K562 (cell line): ENCODE data around the gene ACSF3. TPM values are rescaled to one million over a fixed set of nuclear protein-coding genes. Genes with fewer than 3 reads are reported as not detected.
A peak's percentile ranks its signal among the peaks of the same experiment; 100 is the strongest.

ENCODE experiments used
- ATAC-seq: fragments of 200-7000 bp; cut with Tn5 transposase; 3 replicates; pipeline ENCODE4 v1.9.1; 2020; ENCODE audit warnings: moderate library complexity
- BruUV-seq: library from RNA; stranded (reverse); fragments of 400-500 nt; replicated peaks from 2 replicates; lab custom pipeline; 2021; lab: Mats Ljungman, UMichigan
- CTCF ChIA-PET: fragments of 300-600 bp; formaldehyde crosslinking; extraction: SDS; loops from one replicate; lab custom pipeline; 2021; ENCODE audit warnings: low intra/inter-chr PET ratio; lab: Yijun Ruan, JAX
- POLR2A ChIA-PET: fragments of 300-600, 350-650 bp; sonication (Branson Sonifier 250); formaldehyde crosslinking; extraction: SDS; loops from one replicate; lab custom pipeline; 2021; ENCODE audit warnings: antibody characterized with exemption, inconsistent platforms; lab: Yijun Ruan, JAX
- DNase-seq, 4 experiments: peaks; one replicate each; pipeline versions ENCODE4 v3.0.0 to v3.0.0-alpha.2; 2011 to 2018; ENCODE audit warnings: low spot score in 3 of 4, mixed read lengths in 3 of 4; ENCODE audit errors: extremely low read depth in 1 of 4
- FAIRE-seq: peaks from 2 replicates; lab custom pipeline; 2011; peaks lifted over from hg19 to GRCh38; lab: Jason Lieb, UNC
- H2AFZ ChIP-seq: 2 replicates; pipeline ENCODE4 v1.6.0; 2011; ENCODE audit warnings: low read depth, low read length, control low read depth, inconsistent platforms
- H3K27ac ChIP-seq: fragments of 200-600 bp; 3 replicates; pipeline ENCODE4 v1.8.0; 2011; ENCODE audit warnings: low read depth, mild to moderate bottlenecking, control low read depth, inconsistent platforms, low read length, moderate library complexity, mixed read lengths; ENCODE audit errors: extremely low read depth
- H3K27me3 ChIP-seq, 2 experiments: fragments of 300-600 bp in 1 of 2; 2 replicates in 1 of 2; 3 replicates in 1 of 2; pipeline versions ENCODE4 v1.6.0 to v1.8.0; 2011; ENCODE audit warnings: inconsistent platforms in 2 of 2, low read length in 2 of 2, mild to moderate bottlenecking in 1 of 2, mixed read lengths in 1 of 2, moderate library complexity in 1 of 2; ENCODE audit not compliant: control insufficient read depth in 2 of 2, insufficient read depth in 2 of 2
- H3K36me3 ChIP-seq: fragments of 300-600 bp; 3 replicates; pipeline ENCODE4 v1.8.0; 2011; ENCODE audit warnings: mild to moderate bottlenecking, low read length, inconsistent platforms; ENCODE audit not compliant: control insufficient read depth, insufficient read depth
- H3K4me1 ChIP-seq, 2 experiments: fragments of 200-600 bp in 1 of 2; replicated peaks in 1 of 2; 2 replicates in 1 of 2; 3 replicates in 1 of 2; pipeline versions ENCODE4 v1.5.1 to v1.8.0; 2011; ENCODE audit warnings: inconsistent platforms in 2 of 2, low read length in 2 of 2, mild to moderate bottlenecking in 1 of 2, mixed read lengths in 1 of 2, moderate library complexity in 1 of 2; ENCODE audit not compliant: control insufficient read depth in 2 of 2, insufficient read depth in 2 of 2
- H3K4me2 ChIP-seq: 2 replicates; pipeline ENCODE4 v1.6.1; 2011; ENCODE audit warnings: low read length, control low read depth, inconsistent platforms, mixed read lengths; ENCODE audit not compliant: insufficient read depth
- H3K4me3 ChIP-seq: fragments of 200-600 bp; sonication (generic), shearing (Covaris generic); 2 replicates; pipeline ENCODE4 v1.5.1; 2016; ENCODE audit warnings: control low read depth, inconsistent platforms
- H3K79me2 ChIP-seq: fragments of 200-600 bp; 3 replicates; pipeline ENCODE4 v1.8.0; 2011; ENCODE audit warnings: low read length, inconsistent platforms; ENCODE audit not compliant: control insufficient read depth, insufficient read depth
- H3K9ac ChIP-seq, 2 experiments: 2 replicates each; pipeline versions ENCODE4 v1.6.0 to v1.6.1; 2011; ENCODE audit warnings: low read depth in 2 of 2, low read length in 2 of 2, control low read depth in 1 of 2, inconsistent platforms in 1 of 2, mild to moderate bottlenecking in 1 of 2, mixed read lengths in 1 of 2; ENCODE audit not compliant: insufficient read depth in 1 of 2
- H3K9me1 ChIP-seq: one replicate; pipeline ENCODE4 v1.6.0; 2011; ENCODE audit warnings: inconsistent platforms, mild to moderate bottlenecking, low read length, moderate library complexity; ENCODE audit not compliant: control insufficient read depth, insufficient read depth
- H3K9me3 ChIP-seq: replicated peaks from 2 replicates; pipeline ENCODE4 v1.5.1; 2011; ENCODE audit warnings: low read depth, low read length, inconsistent platforms; ENCODE audit not compliant: control insufficient read depth, insufficient read depth
- H4K20me1 ChIP-seq: replicated peaks from 2 replicates; pipeline ENCODE4 v1.6.1; 2011; ENCODE audit warnings: low read length, inconsistent platforms, mixed read lengths; ENCODE audit not compliant: control insufficient read depth, insufficient read depth
- E2F6 ChIP-seq, 2 experiments: IDR thresholded peaks; 2 replicates each; pipeline ENCODE4 v1.6.1; 2011; ENCODE audit warnings: borderline replicate concordance in 1 of 2, control low read depth in 1 of 2, low read depth in 1 of 2, low read length in 1 of 2, mild to moderate bottlenecking in 1 of 2, mixed read lengths in 1 of 2, moderate library complexity in 1 of 2; ENCODE audit not compliant: insufficient read depth in 1 of 2, insufficient read length in 1 of 2, poor library complexity in 1 of 2, severe bottlenecking in 1 of 2; ENCODE audit errors: extremely low read depth in 1 of 2
- NR2F6 ChIP-seq: fragments of 450-650 bp; formaldehyde crosslinking; IDR thresholded peaks from 2 replicates; pipeline ENCODE4 v1.4.0; 2020; ENCODE audit warnings: mild to moderate bottlenecking
- PHF8 ChIP-seq: fragments of 200-600 bp; sonication (generic); IDR thresholded peaks from 2 replicates; pipeline ENCODE4 v1.6.1; 2012; ENCODE audit warnings: mixed run types, mild to moderate bottlenecking, inconsistent platforms, low read length, moderate library complexity, borderline replicate concordance
- VEZF1 ChIP-seq: fragments of 200-800 bp; sonication (Bioruptor generic); IDR thresholded peaks from 2 replicates; pipeline ENCODE4 v1.6.1; 2017; ENCODE audit warnings: missing genetic modification characterization, missing compliant biosample characterization
- ZBTB7A ChIP-seq: IDR thresholded peaks from 2 replicates; pipeline ENCODE4 v1.6.1; 2011; ENCODE audit warnings: low read depth, mild to moderate bottlenecking, low read length, moderate library complexity, borderline replicate concordance; ENCODE audit not compliant: control insufficient read depth
- ZNF263 ChIP-seq: sonication (generic); formaldehyde crosslinking; IDR thresholded peaks from 2 replicates; pipeline ENCODE4 v1.8.0; 2022; ENCODE audit warnings: mild to moderate bottlenecking, missing genetic modification reagents, borderline replicate concordance
- WGBS: fragments of 100-300 bp; shearing (Covaris generic); methylation state at CpG from one replicate; pipeline ENCODE4 v1.1.6; 2016; ENCODE audit warnings: low coverage, mixed read lengths; ENCODE audit not compliant: insufficient coverage; ENCODE audit errors: missing lambda C conversion rate; 5-methylcytosine and 5-hydroxymethylcytosine counted together
- in situ Hi-C: fragments of 300-500 bp; cut with MboI; formaldehyde crosslinking; loops from 4 replicates; pipeline ENCODE4 v1.15.0; 2018; ENCODE audit warnings: inconsistent platforms, mixed read lengths
- intact Hi-C: fragments of 100-400 bp; cut with micrococcal nuclease; formaldehyde crosslinking; loops from 2 replicates; pipeline ENCODE4 v1.14.2; 2022
- polyA plus RNA-seq, 8 experiments: library from polyadenylated mRNA; depleted of rRNA in 4 of 8; stranded (reverse) in 5 of 8; unstranded in 3 of 8; fragments of >200 nt; fragmentation: Nextera tagmentation in 2 of 8; fragmentation: Illumina TruSeq in 1 of 8; extraction: Ambion mirVana in 2 of 8; extraction: Trizol in 1 of 8; gene quantifications; 2 replicates each; pipeline versions ENCODE4 v1.2.1 to v1.2.3, GENCODE V29; 2011 to 2014; ENCODE audit warnings: inconsistent platforms in 1 of 8, missing spikeins in 1 of 8
- total RNA-seq, 7 experiments: library from RNA; depleted of rRNA in 6 of 7; stranded (reverse); fragments of >200 nt in 6 of 7; fragmentation: Illumina TruSeq in 2 of 7; extraction: Trizol in 2 of 7; gene quantifications; 2 replicates each; pipeline versions ENCODE4 v1.2.1 to v1.2.3, GENCODE V29; 2011 to 2021; ENCODE audit warnings: low replicate concordance in 1 of 7
- TF ChIP-seq, protein P1 (sequence below): fragments of 200-400 bp; formaldehyde crosslinking; IDR thresholded peaks from 2 replicates; pipeline ENCODE4 v1.6.1; 2017; ENCODE audit warnings: mild to moderate bottlenecking, low read depth, low read length, moderate library complexity

ACSF3 gene
- total and polyA plus RNA-seq, 9 of the 15 experiments (the other 6 are each of a cell fraction or from before 2014, with no cell fraction given), result 0.77 to 32.8 (median 14.7) TPM

DNA sequence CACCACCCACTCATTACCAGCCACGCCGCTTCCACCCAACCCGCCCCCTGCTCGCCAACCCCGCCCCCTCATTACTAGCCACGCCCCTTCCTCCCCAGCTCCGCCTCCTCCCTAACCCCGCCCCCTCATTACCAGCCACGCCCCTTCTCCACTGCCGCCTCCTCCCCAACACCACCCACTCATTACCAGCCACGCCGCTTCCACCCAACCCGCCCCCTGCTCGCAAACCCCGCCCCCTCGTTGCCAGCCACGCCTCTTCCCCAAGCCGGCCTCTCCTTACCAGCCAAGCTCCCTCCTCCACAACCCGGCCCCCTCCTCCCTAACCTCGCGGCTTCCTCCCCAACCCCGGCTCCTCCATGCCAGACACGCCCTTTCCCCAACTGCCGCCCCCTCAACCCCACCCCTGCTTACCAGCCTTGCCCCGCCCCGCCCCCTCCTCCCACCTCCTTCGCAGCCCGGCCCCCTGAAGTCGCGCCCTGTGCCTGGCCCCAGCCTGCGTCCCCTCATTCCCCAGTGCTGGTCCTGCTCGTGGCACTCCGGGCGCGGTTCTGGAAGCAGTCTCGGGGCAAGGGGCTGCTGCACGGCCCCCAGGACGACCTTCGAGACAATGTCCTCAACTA, 99.4 kb downstream of the ACSF3 start:
- no peak overlapping the region for H3K27ac ChIP-seq
- intact Hi-C loops, result no loop called here
- peak overlapping the region; percentile 66; the same call in 1 of the 2 replicates for H2AFZ ChIP-seq
- peaks cover 0 to 14% of the 10 kb centered on the region in 2 experiments; a peak in 1 of 5 replicates for H3K27me3 ChIP-seq
- H3K79me2 ChIP-seq, result no peaks in the 10 kb centered on the region
- peak overlapping the region; percentile 19 for H3K4me3 ChIP-seq
- BruUV-seq, result no TSS peak
- peaks cover 0 to 66% of the 10 kb centered on the region in 2 experiments; a peak in 4 of 5 replicates for H3K4me1 ChIP-seq
- in situ Hi-C loops, result no loop called here
- peak; percentile 92 for ATAC-seq
- H3K9ac ChIP-seq, result peak overlapping the region in 1 of 2 experiments; percentile 55; a peak in 1 of 4 replicates
- WGBS, result 1% methylated on average over 12 of the region's 39 CpGs
- CTCF ChIA-PET, result no interaction called here
- no peaks in the 10 kb centered on the region for H3K9me1 ChIP-seq
- H3K36me3 ChIP-seq, result no peaks in the 10 kb centered on the region
- H4K20me1 ChIP-seq, result no peaks in the 10 kb centered on the region
- DNase-seq, result peak; percentile 93 to 96 (median 96)
- TF ChIP-seq NR2F6 (CRISPR knock-in tag) (no peak), ZBTB7A (peak; percentile 46; the same call in 1 of the 2 replicates), E2F6 (IDR thresholded peaks at IDR 0.05; ENCODE audit: borderline replicate concordance in 1 of 2, extremely low read depth in 1 of 2, insufficient read depth in 1 of 2, insufficient read length in 1 of 2, low read depth in 1 of 2, low read length in 1 of 2, poor library complexity in 1 of 2, severe bottlenecking in 1 of 2) (peak in 1 of 2 experiments; percentile 6), ZNF263 (CRISPR knock-in tag) (peak; percentile 90), VEZF1 (CRISPR knock-in tag) (peak; percentile 75), PHF8 (peak; percentile 10; the same call in 1 of the 2 replicates)
- TF ChIP-seq, protein P1, sequence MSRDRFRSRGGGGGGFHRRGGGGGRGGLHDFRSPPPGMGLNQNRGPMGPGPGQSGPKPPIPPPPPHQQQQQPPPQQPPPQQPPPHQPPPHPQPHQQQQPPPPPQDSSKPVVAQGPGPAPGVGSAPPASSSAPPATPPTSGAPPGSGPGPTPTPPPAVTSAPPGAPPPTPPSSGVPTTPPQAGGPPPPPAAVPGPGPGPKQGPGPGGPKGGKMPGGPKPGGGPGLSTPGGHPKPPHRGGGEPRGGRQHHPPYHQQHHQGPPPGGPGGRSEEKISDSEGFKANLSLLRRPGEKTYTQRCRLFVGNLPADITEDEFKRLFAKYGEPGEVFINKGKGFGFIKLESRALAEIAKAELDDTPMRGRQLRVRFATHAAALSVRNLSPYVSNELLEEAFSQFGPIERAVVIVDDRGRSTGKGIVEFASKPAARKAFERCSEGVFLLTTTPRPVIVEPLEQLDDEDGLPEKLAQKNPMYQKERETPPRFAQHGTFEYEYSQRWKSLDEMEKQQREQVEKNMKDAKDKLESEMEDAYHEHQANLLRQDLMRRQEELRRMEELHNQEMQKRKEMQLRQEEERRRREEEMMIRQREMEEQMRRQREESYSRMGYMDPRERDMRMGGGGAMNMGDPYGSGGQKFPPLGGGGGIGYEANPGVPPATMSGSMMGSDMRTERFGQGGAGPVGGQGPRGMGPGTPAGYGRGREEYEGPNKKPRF, result no peak
- no peaks in the 10 kb centered on the region for H3K9me3 ChIP-seq
- FAIRE-seq, result peak; percentile 98
- POLR2A ChIA-PET, result interaction anchor here (0.5 to 1.6 kb wide), 3 partner anchors 16 to 438 kb away, joined by 3 to 7 read pairs (median 4); partner anchors contain the start of gene APRT
- H3K4me2 ChIP-seq, result peak overlapping the region; percentile 64
